ENCODE measurements around the gene CORO1C. TPM values are rescaled to one million over a fixed set of nuclear protein-coding genes. Genes with fewer than 3 reads are reported as not detected.

Gene CORO1C
- polyA plus RNA-seq, 1 of the 3 experiments (the other 2 are of a cell fraction): 150 TPM

DNA sequence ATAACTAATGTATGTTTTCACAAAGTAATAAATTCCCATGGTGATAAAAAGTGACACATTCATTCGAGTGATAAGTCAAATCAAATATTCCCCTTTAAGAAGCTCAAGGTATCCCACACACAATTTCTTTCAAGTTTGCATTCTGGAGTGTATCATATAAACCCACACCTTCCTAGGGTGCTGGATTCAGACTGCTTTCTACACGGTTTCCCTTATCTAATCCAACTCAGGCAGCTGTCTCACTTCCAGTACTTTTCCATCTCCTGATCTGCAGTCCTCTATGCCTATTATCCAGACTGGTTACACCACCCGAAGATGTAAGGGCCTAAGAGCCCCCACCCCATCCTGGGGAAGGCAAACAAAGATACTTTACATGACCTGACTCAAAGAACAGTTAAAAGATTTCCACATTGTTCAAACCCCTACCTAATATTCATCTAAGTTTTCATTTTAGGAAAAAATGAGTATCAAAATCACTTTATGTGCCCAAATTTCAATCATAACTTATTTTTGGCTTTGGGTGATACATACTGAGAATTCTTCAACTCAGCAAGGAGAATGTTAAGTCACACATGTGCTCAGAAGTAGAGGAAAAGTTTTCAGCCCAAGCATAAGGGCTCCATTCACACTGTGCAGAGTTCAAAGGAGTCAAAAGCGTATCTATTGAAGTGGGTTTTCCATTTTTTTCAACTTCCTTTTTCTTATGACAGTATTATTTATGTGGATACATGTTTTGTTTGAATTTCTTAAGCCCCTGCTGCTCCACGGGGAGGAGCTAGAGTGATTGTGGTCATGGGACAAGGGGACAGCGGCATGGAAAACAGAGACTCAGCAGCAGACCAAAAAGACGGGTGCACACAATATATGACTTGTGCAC lies 41.8 kb downstream of the CORO1C start:
- TF ChIP-seq USF1 (IDR thresholded peaks at IDR 0.05; ENCODE audit: borderline replicate concordance, low read depth) (no peak), CTCF (IDR thresholded peaks at IDR 0.05) (peak; percentile 26), RAD21 (IDR thresholded peaks at IDR 0.05; ENCODE audit: low read length) (peak; percentile 43)
- ChIA-PET CTCF (interaction anchor here (1.1 to 7.9 kb wide), 6 partner anchors 9 to 115 kb away, joined by 3 to 52 read pairs (median 12); no protein-coding TSS in a partner anchor), POLR2A (no interaction called here)
- Histone ChIP-seq H3K79me2 (ENCODE audit: insufficient read depth) (peaks cover 93% of the 10 kb centered on the region), H3K36me3 (replicated peaks in 1 of 2; ENCODE audit: control insufficient read depth in 1 of 2, insufficient read depth in 2 of 2, low read length in 1 of 2) (peaks cover 8 to 13% of the 10 kb centered on the region in 2 experiments), H3K27ac (ENCODE audit: low read depth in 2 of 2, low read length in 1 of 2) (peak overlapping the region; percentile 97 to 99), H3K4me2 (peak overlapping the region; percentile 71), H3K27me3 (ENCODE audit: insufficient read depth) (no peaks in the 10 kb centered on the region), H3K9ac (peak overlapping the region; percentile 64), H3K4me1 (ENCODE audit: control insufficient read depth in 1 of 2, insufficient read depth in 2 of 2, low read depth in 1 of 2, low read length in 1 of 2) (peaks cover 52 to 71% of the 10 kb centered on the region in 2 experiments), H3F3A (replicated peaks; ENCODE audit: insufficient read depth) (peaks cover 61% of the 10 kb centered on the region), H3K9me2 (no peaks in the 10 kb centered on the region), H2AFZ (ENCODE audit: low read depth) (no peak overlapping the region), H3K4me3 (ENCODE audit: low read depth in 2 of 2, low read length in 1 of 2) (peak overlapping the region in 1 of 2 experiments; percentile 53; a peak in 1 of 4 replicates), H4K20me1 (ENCODE audit: insufficient read depth) (peaks cover 23% of the 10 kb centered on the region), H3K9me3 (no peaks in the 10 kb centered on the region)
- no peak for DNase-seq
- 38% methylated on average over 7 of the region's 7 CpGs for WGBS (ENCODE audit: low lambda C conversion rate)

DNA sequence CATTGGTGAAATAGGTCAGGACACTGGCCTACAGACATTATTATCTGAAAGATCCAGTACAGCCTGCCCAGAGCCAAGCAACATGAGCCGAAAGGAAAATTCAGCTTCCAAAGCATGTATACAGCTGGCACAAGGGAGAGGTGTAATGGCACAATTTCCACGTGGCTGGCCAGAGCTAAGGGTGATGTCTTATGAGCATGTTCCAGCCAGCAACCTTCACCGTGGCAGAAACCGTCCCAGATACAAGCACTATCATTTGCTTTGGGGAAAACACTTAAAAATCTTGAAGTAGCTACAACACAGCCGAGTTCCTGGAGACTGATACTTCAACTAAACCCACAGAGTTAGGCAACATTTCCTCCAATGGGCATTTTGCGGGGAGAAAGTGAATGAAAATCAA lies 44.5 kb downstream of the CORO1C start:
- H3K36me3 ChIP-seq (replicated peaks in 1 of 2; ENCODE audit: control insufficient read depth in 1 of 2, insufficient read depth in 2 of 2, low read length in 1 of 2): peaks cover 6 to 18% of the 10 kb centered on the region in 2 experiments
- H3K9ac ChIP-seq: no peak overlapping the region
- peaks cover 40 to 59% of the 10 kb centered on the region in 2 experiments for H3K4me1 ChIP-seq (ENCODE audit: control insufficient read depth in 1 of 2, insufficient read depth in 2 of 2, low read depth in 1 of 2, low read length in 1 of 2)
- TF ChIP-seq EZH2phosphoT487 (IDR thresholded peaks at IDR 0.05; ENCODE audit: borderline replicate concordance, low read depth) (no peak), REST (IDR thresholded peaks at IDR 0.05; ENCODE audit: low read depth, low read length) (no peak), EP300 (IDR thresholded peaks at IDR 0.05; ENCODE audit: borderline replicate concordance in 1 of 2, low read depth in 1 of 2, low read length in 1 of 2) (no peak), NRF1 (IDR thresholded peaks at IDR 0.05; ENCODE audit: low read depth, low read length) (no peak), FOXJ3 (CRISPR knock-in tag; IDR thresholded peaks at IDR 0.05) (no peak), GATA2 (CRISPR knock-in tag; IDR thresholded peaks at IDR 0.05) (no peak), SIN3A (IDR thresholded peaks at IDR 0.05; ENCODE audit: borderline replicate concordance, low read depth, low read length) (no peak), ZBTB33 (IDR thresholded peaks at IDR 0.05; ENCODE audit: borderline replicate concordance, low read depth) (no peak), SMC3 (IDR thresholded peaks at IDR 0.05; ENCODE audit: low read depth, low read length) (no peak)
- peaks cover 94% of the 10 kb centered on the region for H3K79me2 ChIP-seq (ENCODE audit: insufficient read depth)
- DNase-seq: no peak
- H3K4me3 ChIP-seq (ENCODE audit: low read depth in 2 of 2, low read length in 1 of 2): no peak overlapping the region
- 96% methylated on average over 6 of the region's 6 CpGs for WGBS (ENCODE audit: low lambda C conversion rate)
- POLR2A ChIA-PET: no interaction called here
- peaks cover 46% of the 10 kb centered on the region for H4K20me1 ChIP-seq (ENCODE audit: insufficient read depth)
- H3F3A ChIP-seq (replicated peaks; ENCODE audit: insufficient read depth): peaks cover 63% of the 10 kb centered on the region
- H3K9me2 ChIP-seq: no peaks in the 10 kb centered on the region
- H3K27me3 ChIP-seq (ENCODE audit: insufficient read depth): no peaks in the 10 kb centered on the region
- H3K4me2 ChIP-seq: no peak overlapping the region
- CTCF ChIA-PET: interaction anchor here (1.0 to 7.9 kb wide), 5 partner anchors 17 to 118 kb away, joined by 3 to 51 read pairs (median 5); no protein-coding TSS in a partner anchor
- no peak overlapping the region for H2AFZ ChIP-seq (ENCODE audit: low read depth)
- H3K9me3 ChIP-seq: no peaks in the 10 kb centered on the region
- peak overlapping the region in 1 of 2 experiments; percentile 51; a peak in 2 of 4 replicates for H3K27ac ChIP-seq (ENCODE audit: low read depth in 2 of 2, low read length in 1 of 2)
